Measurements from ENCODE around the gene SEMA4D.

The SEMA4D gene

DNA sequence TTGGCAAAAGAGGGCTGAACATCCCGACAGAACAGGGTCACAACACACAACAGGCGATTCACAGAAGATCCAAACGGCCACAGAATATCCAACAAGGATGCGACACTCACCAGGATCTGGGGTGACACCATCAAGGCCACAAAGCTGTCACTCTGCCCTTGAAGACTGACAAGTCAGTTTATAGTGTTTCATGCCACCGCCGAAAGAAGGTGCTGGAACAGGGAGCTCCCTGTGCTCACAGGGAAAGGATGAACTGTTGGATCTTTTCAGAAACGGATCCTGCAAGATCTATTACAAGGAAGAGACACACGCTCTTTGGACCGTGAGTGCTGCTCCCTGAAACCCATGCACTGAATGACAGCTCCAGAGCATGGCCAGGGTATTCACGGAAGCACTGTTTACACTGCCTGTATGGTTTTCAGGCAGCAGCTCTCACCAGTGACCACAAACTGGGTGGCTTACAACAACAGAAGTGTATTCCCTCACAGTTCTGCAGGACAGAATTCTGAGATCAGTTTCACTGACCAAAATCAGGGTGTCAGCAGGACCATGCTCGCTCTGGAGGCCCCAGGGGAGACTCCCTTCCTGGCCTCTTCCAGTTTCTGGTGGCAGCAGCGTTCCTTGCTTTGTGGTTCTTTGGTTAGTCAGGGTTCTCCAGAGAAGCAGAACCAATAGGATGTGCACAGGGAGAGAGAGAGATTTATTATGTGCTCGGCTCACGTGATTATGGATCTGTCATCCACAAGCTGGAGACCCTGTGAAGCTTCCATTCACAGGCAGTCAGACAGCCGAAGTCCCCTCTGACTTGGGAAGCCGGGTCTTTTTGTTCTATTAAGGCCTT, 52.8 kb downstream of the SEMA4D start:
- TF ChIP-seq, protein P1, sequence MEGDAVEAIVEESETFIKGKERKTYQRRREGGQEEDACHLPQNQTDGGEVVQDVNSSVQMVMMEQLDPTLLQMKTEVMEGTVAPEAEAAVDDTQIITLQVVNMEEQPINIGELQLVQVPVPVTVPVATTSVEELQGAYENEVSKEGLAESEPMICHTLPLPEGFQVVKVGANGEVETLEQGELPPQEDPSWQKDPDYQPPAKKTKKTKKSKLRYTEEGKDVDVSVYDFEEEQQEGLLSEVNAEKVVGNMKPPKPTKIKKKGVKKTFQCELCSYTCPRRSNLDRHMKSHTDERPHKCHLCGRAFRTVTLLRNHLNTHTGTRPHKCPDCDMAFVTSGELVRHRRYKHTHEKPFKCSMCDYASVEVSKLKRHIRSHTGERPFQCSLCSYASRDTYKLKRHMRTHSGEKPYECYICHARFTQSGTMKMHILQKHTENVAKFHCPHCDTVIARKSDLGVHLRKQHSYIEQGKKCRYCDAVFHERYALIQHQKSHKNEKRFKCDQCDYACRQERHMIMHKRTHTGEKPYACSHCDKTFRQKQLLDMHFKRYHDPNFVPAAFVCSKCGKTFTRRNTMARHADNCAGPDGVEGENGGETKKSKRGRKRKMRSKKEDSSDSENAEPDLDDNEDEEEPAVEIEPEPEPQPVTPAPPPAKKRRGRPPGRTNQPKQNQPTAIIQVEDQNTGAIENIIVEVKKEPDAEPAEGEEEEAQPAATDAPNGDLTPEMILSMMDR (IDR thresholded peaks at IDR 0.05; ENCODE audit: low read depth, low read length) = no peak

GRCh38 chr9:89444274-89444673, 53.6 kb downstream of the SEMA4D start:
- H3K4me3 ChIP-seq (ENCODE audit: low read depth, low read length) = no peak overlapping the region
- TF ChIP-seq, protein P1 (IDR thresholded peaks at IDR 0.05; ENCODE audit: low read depth, low read length) = no peak

More for the DNA sequence above, 52.8 kb downstream of the SEMA4D start:
- no peak overlapping the region for H3K4me3 ChIP-seq (ENCODE audit: low read depth, low read length)

GRCh38 chr9:89442981-89443814, 54.7 kb downstream of the SEMA4D start:
- H3K4me3 ChIP-seq (ENCODE audit: low read depth, low read length) = no peak overlapping the region
- TF ChIP-seq, protein P1 (IDR thresholded peaks at IDR 0.05; ENCODE audit: low read depth, low read length) = no peak

- no peak overlapping the region for H3K4me3 ChIP-seq (ENCODE audit: low read depth, low read length)
- TF ChIP-seq, protein P1 (IDR thresholded peaks at IDR 0.05; ENCODE audit: low read depth, low read length) = no peak
Measured at GRCh38 chr9:89442501-89442978, 55.4 kb downstream of the SEMA4D start.

- TF ChIP-seq, protein P1 (IDR thresholded peaks at IDR 0.05; ENCODE audit: low read depth, low read length) = no peak
- no peak overlapping the region for H3K4me3 ChIP-seq (ENCODE audit: low read depth, low read length)
Measured at GRCh38 chr9:89441986-89442385, 55.9 kb downstream of the SEMA4D start.

- H3K4me3 ChIP-seq (ENCODE audit: low read depth, low read length) = no peak overlapping the region
- TF ChIP-seq, protein P1 (IDR thresholded peaks at IDR 0.05; ENCODE audit: low read depth, low read length) = no peak
Measured at GRCh38 chr9:89441655-89441970, 56.3 kb downstream of the SEMA4D start.

Measured in WI38 (cell line).